DND-41 (cell line): ENCODE results near the gene CFAP47.

Source experiments
- CTCF ChIP-seq: IDR thresholded peaks from 2 replicates; pipeline ENCODE4 v1.5.1; 2012; ENCODE audit warnings: borderline replicate concordance, low read length, moderate library complexity, mild to moderate bottlenecking; ENCODE audit not compliant: poor library complexity, severe bottlenecking; ENCODE audit errors: extremely low read depth
- EZH2 ChIP-seq: IDR thresholded peaks from 3 replicates; pipeline ENCODE4 v1.6.1; 2012; ENCODE audit warnings: borderline replicate concordance, low read depth, mild to moderate bottlenecking, moderate library complexity, low read length, inconsistent platforms; ENCODE audit not compliant: severe bottlenecking

DNA sequence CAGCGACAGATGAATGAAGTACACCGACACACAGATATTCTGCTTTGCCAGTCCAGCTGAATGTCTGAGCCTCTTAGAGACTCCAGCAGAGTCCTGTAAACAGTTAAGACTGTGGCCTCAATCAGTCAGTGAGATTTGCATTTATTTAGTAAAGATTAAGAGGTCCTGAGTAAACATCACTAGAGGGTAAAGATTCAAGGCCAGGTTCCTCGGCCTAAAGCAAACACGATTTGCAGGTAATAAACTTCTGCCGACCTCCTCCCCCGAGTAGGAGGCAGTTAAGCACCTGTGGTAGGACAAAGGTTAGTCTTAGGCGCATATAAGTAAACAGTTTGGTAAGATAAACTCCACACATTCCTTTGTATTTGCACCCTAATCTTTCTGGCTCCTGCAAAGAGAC, 99.6 kb downstream of the CFAP47 start:
- no peak for TF ChIP-seq CTCF
- no peak for TF ChIP-seq EZH2
